Ecto neural progenitor cell (in vitro differentiated cells): Measurements from ENCODE around the gene PLEKHH1.

ENCODE experiments used
- DNase-seq: peaks from one replicate; pipeline ENCODE4 v3.0.0-alpha.2; 2018; ENCODE audit warnings: low spot score

Gene PLEKHH1

DNA sequence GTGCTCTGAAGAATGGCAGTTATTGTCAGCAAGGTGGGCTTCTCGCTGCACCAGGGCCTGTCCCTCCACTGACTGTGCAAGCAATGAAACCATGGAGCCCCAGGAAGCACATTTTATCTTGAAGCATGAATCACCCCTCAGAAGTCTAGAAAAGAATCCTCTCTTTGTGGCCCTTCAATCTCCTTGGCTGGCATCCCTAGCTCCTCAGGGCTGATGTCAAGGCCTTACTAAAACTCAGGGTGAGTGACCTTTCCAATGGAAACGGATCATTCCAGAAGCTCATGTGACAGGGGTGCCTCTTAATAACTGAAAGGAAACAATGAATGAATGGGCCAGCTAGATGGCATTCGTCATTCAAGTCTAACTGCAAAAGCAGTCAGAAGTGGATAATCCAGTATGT lies 22.3 kb upstream of the PLEKHH1 start:
- DNase-seq, result no peak

DNA sequence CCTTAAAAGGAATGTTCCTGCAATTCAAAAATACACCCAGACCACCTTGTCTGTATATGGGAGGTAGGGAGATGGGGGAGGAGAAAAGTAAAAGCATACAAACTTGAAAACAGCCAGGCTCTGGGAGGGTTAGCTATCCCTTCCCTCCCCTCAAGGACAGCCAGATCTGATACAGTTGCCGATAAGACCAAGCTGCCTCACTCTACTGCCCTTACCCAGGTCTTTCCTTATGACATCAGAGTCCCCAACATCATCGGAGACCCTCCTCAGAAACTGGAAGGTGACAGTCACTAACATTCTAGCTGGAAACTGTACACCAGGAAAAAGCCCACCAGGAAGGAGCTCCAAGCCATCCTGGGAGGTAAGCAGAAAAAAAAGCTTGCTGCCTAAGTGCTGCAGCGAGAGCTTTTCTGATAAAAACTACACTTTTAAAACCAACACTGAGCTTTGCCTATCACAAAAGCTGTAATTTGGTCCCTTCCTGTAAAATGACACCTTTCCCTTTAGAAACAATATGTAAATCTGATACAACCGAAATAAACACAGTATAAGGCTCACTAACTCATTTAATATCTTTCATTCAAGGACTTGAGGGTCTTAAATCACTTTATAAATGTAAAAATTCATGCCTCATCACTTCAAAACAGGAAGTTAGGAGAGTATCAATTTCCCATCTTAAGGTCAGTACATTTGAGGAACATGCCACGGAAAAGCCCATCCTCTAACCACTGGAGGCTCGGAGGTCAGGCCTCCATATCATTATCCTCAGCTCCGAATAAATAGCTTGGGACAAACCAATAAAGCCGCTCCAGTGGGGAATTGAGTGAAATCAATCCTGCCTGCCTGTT lies 20.4 kb upstream of the PLEKHH1 start:
- DNase-seq, result no peak

DNA sequence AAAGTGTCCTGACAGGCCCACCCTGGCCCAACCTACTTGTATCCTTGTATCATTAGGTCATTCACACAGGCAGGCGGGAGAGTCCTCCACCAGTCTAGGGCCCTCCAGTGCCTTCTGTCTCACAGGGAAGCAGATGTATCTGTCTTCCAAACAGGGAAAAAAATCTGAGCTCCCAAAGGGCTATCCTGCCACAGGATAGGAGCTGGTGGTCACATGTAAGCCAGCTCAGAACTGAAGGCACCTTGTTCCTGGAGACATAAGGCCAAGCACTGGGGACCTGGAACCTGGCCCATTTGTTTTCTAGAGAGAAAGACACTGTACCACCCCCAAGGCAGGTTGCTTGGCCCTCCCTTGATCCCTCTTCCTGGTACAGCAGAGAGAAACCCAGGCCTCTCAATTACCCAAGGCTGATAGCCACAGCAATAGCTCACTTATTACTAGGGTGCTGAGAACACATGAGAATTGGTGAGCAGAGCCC lies 19.4 kb upstream of the PLEKHH1 start:
- no peak for DNase-seq

DNA sequence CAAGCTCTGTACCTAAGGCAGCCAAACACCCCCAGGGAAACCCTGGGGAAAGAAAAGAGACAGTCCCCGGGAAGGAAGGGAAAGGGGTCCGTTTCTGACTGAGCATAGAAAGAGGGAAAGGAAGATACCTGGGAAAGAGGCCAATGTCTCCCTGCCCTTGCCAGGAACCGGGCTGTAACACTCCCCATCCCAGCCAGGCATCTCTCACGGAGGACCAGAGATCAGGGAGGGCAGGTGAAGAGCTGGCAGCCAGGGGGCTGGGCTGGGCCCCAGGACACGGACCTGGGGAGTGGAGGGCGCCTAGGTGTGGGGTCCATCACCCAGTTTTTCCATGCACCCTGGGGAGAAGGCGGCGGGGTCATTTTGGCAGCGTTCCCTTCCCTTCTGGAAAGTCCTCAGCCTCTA lies 18.9 kb upstream of the PLEKHH1 start:
- no peak for DNase-seq

DNA sequence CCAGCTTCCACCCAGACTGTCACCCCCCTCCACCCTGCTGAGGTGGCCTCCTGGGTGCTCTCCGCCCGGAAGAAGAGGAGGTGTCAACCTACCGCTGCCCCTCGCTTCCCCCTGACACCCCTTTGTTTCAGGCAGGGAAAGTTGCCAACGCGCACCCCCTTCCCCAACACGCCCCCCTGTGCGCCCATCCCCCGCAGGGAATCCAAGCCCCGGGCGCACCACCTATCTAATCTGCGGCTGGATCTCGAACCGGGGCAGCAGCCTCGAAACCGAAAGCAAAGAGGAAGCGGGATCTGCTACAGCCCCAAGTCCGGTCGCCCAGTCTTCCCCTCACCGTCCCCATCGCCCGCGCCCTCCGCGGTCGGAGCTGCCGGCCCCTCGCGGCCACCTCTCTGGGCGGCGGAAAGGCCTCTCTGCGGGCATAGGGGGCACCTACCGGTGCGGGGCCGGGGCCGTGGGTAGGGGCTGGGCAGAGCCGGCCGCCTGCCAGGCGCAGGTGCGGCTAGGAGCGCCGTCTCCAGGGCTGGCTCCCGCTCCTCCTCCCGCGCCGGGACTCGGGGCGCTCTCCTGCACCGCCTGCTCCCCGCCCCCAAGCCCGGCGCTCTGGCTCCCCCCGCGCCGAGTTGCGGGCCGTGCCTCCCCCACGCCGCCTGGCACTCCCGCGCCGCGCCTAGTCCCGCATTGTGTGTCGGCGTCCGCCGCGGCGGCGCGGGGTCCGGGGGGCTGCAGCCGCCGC lies 18.3 kb upstream of the PLEKHH1 start:
- DNase-seq, result peak; percentile 60

DNA sequence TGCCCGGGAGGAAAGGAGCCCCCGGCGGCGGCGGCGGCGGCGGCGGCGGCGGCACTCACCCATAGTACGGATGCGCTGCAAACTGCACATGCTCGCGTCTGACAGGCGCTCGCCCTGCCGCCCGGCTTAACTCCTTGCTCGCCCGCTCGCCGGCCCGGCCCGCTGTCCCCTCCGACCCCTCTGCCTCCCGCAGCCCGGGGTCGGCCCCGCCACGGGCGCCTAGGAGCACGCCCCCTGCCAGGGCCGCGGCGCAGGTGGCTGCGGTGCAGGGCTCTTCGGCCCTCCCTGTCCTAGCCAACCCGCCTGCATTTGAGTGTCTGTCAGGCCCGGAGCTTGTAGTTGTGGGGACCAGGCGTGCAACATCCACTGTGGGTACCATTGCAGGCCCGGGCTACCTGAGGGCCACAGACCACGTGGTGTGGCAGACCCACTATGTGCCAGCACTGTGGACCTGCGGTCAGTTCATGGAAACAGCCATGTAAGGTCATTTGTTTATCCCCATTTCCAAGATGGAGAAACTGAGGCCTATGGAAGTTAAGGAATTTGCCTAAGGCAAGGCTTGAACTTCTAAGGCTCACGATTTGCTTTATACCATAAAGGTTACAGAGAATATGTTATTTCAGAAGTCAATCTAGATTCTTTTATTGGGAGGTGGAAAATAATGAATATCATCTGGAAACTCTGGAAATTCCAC lies 17.6 kb upstream of the PLEKHH1 start:
- peak; percentile 61 for DNase-seq

DNA sequence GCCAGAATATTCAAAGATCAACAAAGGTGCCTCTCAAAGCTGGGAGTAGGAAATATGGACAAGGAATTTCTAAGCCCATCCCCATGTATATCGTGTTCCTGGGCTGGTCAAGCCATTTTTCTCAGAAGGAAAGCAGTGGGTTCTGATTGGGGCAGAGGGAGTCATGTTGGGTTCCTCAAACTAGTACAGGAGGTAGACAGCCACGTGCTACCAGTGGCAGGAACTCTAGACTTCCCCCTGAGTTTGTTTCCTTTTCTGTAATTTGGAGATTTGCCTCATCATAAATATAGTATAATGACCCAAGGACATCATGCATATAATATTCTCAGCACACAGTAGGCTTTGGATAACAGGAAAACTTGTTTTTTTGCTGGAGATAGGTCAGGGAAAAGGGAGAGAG lies 16.4 kb upstream of the PLEKHH1 start:
- DNase-seq, result no peak

DNA sequence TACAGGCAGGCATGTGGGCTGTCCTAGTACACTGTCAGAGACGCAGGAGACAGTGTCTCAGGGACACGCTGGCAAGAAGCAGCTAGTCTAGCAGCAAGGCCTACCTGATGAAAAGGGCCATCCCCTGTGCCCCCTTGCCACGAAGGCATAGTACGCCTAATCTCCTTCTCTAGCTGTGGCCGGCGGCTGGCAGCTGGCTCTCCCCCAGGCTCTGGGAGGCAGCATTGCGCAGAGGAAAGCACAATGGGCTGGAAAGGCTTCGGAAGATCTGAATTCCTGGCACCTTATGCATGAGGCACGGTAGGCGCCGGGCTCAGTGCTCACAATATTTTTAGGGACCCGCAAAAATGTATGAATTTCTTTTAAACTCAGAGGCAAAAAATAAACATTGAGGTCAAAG lies 16.0 kb upstream of the PLEKHH1 start:
- DNase-seq, result peak; percentile 63

DNA sequence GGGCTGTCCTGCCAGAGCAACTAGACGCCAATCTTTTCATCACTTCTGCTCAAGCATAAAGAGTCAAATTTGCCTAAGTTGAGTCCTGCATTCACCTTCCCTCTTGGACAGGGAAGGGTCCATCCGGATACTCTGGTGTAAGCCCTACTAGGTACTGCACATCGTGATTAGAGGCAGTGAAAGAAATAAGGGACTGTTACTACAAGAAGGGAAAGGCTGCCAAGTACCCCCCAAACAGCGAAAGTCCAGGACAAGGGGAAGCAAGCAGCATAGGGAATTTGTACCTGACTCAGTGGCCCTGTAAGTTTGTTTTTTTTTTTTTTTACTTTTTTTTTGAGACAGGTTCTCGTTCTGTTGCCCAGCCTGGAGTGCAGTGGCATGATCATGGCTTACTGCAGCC lies 13.7 kb upstream of the PLEKHH1 start:
- no peak for DNase-seq

DNA sequence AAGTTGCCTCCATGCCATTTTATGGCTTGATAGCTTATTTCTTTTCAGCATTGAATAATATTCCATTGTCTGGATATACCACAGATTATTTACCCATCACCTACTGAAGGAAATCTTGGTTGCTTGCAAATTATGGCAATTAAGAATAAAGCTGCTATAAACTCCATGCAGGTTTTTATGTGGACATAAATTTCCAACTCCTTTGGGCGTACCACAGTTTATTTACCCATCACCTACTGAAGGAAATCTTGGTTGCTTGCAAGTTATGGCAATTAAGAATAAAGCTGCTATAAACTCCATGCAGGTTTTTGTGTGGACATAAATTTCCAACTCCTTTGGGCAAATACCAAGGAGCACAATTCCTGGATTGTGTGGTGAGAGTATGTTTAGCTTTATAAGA lies 12.6 kb upstream of the PLEKHH1 start:
- DNase-seq, result no peak

DNA sequence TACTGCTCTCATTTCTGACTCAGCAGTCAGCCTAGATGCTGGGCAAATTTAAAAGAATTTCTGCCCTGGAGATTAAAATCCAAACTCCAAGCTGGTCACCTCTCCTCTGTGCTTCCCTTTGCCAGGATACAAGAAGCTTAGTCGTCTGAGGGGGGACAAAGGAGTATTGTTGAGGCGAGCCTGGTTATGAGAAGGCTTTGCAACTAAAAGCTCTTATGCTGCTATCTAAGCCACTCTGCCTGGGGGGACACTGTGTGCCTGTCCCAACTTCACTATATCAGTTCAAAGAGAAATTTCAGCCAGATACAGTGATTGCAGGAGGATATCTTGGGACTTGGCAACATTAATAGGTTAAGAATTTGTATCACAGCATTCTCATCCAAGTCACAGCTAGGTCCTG lies 10.8 kb upstream of the PLEKHH1 start:
- DNase-seq, result no peak

DNA sequence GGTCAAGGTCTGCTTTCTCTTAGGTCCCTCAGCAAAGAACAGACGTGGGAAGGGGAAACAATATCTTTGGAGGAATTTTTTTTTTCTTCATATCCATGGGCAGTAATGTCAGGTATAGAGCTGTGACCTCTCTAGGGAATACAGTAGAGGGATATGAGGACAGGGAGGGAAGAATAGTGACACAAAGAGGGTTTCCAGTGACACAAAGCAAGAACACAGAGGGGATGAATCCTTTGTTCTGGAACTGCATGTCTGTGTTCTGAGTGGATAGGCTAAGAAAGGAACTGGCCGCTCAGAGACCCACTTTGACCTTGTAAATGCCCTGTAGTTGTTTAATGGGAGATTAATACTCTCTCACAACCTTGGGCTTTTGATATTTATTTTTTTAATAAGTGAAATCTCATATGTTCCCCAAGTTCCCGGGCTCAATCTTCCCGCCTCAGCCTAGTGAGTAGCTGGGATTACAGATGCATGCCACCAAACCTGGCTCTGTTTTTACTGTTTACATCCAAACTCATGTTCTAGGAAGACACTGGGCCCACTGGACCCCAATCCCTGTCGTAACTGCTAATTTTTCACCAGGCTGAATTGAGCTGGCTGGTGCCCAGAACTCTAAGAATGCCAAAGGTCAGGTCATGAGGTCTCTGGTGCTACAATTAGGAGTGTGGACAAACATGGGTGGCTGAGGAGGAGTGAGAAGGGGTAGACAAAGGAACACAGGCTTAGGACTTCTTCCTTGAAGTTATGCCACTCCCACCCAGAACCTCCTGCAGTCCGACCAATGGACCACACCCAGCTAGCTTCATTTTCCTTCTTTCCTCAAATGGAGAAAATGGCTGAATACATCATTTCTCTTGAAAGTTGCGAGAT lies 9.1 kb upstream of the PLEKHH1 start:
- no peak for DNase-seq

DNA sequence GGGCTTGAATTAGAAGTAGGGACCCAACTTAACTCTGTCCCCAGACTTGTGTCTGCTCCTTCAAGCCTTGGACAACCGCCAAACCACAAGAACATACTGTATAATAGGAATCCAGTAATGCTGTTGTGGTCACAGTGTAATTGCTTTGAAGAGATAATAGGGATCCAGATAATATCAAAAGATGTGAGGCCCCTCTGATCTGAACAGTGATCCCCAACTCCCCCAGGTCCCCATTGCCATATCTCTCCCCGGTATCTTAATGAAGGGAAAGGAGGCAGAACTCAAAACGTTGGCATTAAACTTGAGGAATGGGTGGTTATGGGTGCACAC lies 8.5 kb upstream of the PLEKHH1 start:
- DNase-seq, result no peak

DNA sequence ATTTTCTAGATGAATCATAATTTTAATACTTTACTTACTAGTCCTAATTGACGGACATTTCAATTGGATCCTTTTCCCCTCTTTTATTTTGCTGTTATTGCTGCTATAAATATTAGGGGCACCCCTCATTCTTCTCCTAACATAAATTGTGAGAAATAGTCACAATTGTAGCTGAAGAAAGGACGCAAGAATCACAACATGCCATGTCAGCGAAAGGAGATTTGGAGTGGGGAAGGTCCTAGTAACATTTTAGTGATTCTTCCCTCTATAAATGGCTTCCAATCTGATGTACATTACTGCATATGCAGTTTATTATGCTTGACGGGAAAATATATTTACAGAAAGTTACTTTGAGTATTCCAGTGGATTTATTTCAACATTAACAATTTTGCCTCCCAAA lies 7.7 kb upstream of the PLEKHH1 start:
- DNase-seq, result no peak

DNA sequence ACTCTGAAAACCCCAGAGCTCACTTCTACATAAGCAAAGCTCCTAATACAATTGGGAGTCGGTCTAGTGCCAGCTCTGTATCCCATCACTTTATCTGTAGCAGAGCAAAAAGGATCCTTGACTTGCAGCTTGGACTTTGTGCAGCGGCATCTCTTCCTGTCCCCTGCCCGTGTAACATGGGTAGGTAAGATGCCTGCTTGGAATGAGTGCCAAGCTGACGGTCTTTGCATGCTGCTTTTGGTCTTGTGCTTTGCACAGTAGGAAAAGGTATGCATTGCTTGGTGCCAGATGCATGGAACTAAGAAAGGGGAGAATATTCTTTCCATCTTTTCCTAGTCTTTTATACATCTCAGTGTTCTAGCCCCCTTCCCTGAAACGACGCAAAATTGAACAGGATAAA lies 6.9 kb upstream of the PLEKHH1 start:
- DNase-seq, result no peak

DNA sequence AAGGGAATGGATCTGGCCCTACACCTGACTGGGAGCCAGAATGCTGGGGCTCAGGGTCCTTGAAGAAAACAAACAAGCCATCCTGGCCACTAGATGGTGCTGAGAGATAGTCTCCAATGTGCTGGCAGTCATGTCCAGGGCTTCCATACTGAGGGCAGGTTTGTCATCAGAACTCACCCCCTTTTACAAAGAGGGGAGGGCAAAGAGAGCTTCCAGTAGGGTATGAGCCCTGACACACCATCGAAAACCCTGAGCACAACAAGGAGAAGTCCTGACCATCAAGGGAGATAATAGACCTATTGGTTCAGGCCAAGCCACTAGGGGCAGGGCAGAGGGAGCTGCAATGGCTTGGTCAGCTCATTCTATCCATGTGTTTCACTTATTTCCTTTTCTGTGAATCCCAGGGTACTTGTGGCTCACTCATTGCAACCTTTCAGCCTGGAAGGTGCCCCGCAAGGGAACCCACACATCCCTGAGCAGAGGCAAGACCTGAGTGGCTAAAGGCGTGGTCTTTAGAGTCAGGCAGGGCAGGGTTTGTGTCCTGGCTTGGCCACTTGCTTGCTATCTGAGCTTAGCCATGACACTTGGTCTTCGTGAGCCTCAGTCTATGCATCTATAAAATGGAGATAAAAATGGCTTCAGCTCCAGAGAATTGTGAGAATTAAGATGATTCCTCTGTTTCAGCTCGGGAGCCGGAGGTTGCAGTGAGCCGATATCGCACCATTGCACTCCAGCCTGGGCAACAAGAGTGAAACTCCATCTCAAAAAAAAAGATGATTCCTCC lies 6.2 kb upstream of the PLEKHH1 start:
- peak; percentile 62 for DNase-seq

DNA sequence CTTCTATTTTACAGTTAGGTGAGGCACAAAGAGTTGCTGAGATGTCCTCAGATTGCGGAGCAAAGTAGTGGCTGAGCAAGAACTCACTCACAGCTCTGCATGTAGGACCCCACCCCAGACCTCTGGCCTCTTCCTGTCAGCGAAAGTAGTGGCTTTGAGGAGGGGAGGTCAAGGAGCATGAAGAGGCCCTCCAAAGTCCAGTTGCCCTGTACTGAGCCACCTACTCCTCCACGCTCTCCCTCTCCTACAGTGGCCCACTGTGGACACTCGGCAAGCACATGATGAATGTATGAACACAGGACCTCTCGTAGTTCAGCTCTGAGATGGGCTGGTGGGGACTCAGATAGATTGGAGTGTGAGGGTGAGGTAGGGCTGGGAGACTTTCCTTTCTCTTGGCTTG lies 5.3 kb upstream of the PLEKHH1 start:
- DNase-seq, result no peak

DNA sequence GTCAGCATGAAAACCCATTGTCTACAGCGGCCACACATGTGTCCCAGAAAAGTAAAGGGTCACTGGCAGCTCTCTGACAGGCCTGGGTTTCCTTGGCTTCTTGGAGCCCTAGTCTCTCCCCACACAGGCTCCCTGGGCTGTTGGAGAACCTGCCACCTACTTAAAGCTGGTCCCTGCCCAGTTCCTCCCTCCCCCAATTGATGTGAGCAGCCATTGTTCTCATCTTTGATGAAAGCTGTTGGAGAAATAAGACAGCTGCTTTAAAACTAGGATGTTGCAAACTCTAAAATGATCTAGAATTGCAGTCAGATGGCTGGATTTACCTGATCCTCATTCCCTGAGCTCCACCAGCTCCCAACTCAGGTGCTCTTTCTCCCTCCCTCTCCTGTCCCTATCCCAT lies 4.8 kb upstream of the PLEKHH1 start:
- DNase-seq, result no peak

DNA sequence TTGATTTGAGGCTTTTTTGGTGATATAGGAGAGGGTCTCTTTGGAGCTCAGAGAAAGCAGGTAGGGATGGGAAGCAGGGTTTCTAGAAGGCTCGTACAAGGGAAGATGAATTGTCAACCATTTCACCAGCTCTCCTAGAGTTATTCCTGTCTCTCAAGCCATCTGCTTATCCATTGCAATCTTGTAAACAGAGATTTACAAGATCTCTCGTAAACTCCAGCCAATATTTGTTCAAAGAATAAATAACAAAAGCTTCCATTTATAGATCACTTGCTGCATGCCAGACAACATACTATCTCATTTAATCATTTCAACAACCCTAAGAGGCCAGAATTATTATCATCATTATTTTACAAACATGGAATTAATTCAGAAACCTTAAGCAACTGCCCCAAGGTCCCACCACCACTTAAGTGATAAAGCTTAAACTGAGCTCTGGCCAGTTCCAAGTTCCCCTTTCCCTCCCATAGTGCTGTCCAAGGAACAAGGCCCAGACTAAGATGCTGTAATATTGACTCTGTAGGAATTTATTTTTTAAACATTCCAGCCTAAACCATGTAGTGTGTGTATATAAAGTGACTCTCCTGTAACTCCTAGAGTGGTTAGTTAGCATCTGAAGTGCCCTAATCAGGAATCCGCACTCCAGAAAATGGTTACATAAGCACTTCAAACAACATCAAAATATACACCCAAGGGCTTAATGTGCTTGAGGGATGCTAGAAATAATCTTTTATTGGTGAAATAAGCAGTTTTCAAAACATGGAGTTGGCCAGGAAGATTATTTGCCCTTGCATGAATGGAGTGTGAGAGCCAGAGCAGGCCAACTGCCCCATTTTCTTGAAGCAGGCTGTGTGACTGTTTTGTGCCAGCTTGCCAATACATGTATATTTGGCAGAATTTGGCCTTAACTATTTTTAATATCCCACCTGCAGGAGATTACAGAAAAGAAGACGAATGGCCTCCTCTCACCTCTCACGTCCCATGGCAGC lies 2.8 kb upstream of the PLEKHH1 start:
- no peak for DNase-seq

DNA sequence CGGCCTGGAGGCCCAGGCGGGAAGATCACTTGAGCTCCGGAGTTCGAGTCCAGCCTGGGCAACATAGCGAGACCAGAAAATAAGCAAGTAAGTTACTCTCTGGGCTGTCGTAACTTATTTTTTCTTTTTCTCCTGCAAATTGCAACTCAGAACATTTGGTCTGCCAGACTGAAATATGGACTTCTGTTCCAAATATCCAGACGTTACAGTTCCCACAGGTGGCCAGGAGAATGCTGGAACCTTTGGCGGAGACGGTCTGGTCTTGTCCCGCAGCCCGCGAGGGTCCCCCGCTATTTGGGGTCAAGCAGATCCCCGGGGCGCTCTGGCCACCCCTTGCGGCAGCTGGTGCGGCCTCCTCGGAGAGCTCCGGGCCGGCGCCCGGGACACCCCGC lies 488 bp upstream of the PLEKHH1 start:
- DNase-seq, result no peak
